HG03521 (cell line): ENCODE data around the gene SHROOM1.

ENCODE experiments used
- ATAC-seq: cut with Tn5 transposase; IDR thresholded peaks from one replicate; pipeline ENCODE4 v1.9.1; 2021; ENCODE audit warnings: mild to moderate bottlenecking, moderate library complexity; ENCODE audit not compliant: unreplicated experiment

Gene SHROOM1

DNA sequence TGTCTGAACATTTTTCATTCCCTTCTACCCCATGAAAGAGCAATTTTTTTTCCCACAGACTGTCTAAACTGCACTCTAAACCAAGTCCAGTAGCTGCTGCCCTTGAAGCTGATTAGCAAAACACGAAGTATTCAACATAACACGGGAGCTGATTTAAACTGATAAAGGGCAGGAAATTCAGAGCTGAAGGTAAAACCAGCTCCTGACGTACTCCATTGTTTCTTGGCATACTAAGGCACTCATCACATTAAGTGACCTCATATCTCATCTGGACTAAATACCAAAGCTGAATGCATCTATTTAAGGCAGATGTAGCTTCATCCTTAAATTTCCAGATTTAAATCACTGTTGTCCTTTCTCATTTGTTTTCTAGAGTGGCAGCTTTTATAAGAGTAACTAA lies 23.9 kb upstream of the SHROOM1 start:
- ATAC-seq = no peak

DNA sequence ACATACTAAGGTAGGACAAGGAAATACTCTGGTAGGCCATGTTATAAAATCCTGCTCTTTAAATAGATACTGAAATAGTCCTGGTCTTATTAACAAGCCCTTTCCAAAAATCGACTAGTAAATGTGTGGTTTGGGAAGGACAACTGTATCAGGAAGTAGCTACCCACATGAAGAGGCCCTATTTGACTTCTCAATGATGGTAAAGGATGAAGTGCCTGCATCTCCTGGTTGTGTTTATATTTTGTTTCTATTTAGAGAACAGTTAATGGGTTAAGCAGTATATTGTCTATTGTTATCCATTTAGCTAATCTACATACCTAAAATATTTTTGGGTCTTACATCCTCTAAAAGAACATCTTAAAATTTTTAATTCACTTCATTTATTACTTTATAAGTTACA lies 23.3 kb upstream of the SHROOM1 start:
- no peak for ATAC-seq

DNA sequence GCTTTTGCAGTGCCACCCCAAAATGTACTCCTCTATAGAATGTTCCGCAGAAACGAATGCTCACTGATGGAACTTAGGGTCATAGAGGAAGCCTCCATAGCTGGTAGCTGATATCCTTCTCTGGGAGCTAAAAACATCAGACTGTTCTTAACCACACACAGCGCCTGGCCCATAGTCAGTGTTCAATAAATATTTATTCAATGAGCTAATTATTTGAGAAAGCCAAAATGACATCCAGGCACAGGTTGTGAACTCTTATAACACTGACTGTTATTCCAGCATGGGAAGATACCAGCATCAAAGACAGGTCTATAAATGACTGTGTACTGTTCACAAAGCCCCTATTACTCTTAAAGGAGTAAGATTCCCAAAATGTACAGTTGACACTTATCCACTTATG lies 22.9 kb upstream of the SHROOM1 start:
- no peak for ATAC-seq

DNA sequence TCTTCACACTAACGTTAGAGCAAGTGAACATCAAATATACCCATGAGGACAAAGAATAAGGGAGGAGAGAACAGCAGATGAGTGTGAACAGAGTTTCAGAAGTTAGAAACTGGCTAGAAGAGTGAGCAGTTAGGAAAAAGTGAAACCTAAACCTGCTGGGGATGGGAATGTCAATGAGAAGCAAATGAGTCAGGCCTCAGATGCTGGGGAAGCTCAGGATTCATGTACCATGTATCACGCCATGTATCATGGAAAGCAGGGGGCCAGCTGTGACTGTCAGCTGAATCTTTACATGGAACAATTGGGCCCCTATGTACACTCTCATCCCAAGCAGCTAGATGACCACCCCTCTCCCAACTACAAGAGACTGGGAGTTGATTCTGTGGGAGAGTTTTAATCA lies 19.6 kb upstream of the SHROOM1 start:
- ATAC-seq = no peak

DNA sequence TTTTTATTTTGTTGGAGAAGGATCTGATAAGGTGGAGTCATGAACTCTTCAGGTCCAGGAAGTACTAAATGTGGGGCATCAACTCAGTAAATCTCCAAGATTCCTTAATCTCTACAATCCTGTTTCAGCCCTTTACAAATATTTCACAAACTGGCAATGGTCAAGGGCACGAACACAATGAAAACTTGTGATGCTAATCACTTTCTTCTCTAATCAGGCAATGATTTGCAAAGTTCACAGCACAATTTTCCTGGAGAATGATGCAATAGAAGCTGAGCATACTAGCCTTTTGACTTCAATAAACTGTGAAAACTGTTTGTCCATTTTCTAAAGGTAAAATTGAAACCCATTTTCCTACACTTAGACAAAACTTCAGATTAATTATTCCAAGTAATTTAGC lies 18.9 kb upstream of the SHROOM1 start:
- no peak for ATAC-seq

DNA sequence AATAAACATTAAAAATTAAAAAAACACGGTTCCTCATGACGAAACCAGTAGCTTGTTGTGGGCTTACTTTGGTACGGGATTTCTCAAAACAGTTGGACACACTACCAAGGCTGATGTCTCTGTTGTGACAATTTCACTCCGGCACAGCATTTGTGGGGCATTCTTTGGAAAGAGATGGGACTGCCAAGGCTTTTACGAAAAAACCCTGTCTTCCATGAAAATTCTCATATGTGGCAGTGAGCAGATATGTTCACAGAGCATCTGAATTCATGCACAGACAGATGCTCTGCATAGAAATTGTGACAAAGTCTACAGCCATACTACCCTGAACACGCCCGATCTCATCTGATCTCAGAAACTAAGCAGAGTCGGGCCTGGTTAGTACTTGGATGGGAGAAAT lies 17.8 kb upstream of the SHROOM1 start:
- no peak for ATAC-seq

DNA sequence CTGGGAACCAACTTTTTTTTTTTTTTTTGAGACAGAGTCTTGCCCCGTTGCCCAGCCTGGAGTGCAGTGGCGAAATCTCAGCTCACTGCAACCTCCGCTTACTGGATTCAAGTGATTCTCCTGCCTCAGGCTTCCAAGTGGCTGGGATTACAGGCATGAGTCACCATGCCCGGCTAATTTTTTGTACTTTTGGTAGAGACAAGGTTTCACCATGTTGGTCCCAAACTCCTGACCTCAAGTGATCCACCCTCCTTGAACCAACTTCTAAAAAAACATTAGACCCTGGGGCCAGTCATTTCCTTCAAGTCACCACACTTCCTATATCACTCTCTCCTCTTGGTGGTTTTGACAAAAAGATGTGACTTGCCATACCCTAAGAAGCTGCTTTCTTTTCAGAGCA lies 10.9 kb upstream of the SHROOM1 start:
- ATAC-seq = no peak

DNA sequence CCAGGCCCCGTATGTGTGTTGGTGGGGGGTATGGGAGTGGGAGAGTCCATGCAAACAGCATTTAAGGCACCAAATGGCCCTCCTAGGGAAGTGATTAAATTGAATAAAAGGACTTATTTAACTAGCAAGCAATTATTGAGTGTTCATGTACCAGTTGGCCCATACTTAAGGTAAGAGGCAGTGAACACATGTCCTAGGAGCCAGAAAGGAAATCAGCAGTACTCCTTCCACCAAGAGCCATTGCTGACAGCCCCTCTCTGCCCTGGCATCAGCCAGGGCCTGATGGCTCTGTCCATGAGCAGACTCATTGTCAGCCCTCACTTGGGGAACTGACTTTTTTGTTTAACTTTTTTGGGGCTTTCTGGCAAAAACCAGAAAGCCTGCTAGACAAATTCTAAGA lies 10.4 kb upstream of the SHROOM1 start:
- no peak for ATAC-seq

DNA sequence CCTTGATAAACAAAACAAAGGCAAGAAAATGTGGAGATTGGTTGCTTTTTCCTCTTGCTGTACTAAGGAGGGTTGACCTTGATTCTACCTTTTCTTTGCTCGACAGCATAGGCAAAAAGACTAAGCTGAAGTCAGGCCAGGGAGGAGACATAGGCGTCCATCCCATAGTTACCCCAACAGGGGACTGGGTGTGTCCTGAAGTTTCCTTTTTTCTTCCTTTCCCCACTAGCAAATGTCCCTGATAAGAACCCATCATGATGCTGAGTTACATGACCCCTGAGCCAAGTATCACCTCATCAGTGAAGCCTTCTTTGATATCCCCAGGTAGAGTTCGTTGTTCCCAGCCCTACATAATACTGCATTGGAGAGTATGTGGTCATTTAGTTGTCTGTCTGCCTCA lies 9.9 kb upstream of the SHROOM1 start:
- ATAC-seq = no peak

DNA sequence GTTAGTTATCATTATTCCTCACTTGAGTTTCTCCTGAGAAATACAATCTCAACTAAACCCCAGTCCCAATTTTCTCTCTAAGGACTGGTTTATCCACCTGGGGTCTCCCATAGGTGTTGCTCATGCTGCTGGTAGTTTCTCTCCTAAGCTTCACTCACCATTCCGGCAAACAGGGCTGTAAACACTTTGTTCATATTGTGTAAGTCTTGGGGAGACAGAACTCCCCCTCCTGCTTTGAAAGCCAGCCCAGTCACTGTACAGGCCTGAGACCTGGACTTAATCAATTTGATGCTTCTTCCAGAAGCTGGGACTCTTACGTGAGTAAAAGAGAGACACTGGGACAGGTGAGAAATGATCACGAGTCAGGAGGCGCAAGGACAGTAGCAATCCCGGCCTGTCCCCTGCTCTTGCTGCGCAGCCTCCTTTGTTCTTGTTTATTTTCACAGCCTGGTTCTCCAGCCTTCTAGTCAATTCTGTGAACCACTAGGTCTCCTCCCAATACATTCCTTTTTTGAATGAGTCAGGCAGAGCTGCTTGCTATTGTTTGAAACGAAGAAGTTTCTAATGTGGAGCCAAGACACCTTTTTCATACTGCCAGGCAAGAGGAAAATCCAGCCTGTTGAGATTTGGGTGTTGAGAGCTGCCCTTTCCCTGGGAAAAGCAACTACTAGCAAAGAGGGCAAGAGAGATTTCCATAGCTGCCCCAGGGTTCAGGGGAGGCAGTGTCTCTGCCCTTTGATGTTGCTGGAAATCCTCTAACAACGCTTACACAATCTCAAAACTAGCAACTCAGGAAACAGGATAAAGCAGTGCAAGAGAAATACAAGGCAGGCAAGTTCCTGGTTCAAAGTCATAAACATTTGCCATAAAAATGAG lies 9.2 kb upstream of the SHROOM1 start:
- no peak for ATAC-seq

DNA sequence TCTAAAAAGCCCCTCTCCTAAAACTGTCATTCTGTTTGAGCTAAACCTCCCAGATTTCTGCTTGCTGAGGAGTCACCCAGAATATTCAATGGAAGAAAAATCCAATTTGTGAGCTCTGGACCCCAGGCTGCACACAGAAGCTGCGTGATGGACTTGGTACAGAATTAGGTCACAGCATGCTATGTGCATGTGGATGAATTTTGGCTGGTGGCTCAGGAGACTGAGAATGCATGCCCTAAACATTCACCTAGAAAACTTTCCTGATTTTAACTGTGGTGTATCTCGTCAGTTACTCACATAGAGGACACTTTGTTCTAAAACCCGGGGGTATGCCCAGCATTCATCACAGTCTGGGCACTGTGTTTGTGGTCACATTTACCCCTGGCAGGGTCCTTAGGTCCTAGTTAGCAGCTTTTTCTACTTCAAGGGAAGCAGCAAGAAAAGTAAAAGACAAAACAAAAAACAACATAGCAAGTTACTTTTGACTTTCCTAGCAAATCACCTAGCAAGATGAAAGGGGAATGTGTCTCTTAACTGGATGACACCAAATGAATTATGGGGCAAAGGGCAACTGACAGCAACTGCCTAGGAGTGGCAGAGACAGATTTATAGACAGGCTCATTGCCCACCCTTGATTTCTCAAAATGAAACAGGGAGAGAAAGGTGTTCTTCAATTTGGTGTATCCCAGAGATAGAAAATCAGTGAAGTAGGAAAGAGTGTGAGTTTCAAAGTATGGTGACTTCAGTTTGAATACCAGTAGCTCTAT lies 8.3 kb upstream of the SHROOM1 start:
- no peak for ATAC-seq

DNA sequence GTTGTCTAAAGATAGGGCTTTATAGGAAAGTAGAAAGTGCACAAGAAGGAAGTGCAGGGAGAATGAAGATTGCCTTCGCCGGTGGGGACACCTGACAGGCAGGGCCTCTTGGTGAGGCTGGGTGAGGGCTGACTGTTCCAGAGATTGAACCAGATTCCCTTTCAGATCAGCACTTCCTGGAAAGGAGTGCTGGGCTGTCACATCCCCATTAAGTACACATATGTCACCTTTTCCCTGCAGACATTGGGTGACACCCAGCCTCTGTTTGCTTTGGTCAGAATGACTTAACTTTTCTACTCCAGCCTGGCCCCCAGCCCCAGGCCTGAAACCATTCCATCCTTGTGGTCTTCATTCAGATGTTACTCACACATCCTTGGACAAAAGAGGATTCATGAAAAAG lies 7.4 kb upstream of the SHROOM1 start:
- ATAC-seq = no peak

DNA sequence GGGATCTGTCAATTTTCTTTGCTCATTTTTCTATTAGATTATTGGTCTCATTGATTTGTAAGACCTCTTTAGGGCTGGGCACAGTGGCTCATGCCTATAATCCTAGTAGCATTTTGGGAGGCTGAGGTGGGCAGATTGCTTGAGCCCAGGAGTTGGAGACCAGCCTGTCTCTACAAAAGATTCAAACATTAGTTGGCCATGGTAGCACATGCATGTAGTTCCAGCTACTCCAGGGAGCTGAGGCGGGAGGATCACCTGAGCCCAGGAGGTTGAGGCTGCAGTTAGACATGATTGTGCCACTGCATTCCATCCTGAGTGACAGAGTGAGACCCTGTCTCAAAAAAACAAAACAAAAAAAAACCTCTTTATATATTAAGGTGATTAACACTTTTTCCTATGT lies 6.4 kb upstream of the SHROOM1 start:
- ATAC-seq = no peak

DNA sequence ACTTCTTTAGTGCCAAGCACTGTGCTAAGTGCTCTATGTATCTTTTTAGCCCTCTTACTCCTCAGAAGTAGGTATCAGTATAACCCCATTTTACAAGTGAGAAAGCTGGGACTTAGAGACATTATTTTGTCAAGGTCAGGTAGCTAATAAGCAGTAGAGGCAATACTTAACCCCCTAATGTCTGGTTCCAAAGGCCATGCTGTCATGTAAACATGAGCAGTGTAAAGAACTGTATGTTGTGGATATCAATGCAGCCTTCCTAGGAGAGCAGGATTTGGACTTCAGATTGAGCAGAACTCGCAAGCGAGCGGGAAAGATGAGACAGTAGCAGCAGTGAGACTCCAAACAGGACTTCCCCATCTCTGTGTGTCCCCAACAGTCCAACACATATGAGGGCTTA lies 3.6 kb upstream of the SHROOM1 start:
- no peak for ATAC-seq

DNA sequence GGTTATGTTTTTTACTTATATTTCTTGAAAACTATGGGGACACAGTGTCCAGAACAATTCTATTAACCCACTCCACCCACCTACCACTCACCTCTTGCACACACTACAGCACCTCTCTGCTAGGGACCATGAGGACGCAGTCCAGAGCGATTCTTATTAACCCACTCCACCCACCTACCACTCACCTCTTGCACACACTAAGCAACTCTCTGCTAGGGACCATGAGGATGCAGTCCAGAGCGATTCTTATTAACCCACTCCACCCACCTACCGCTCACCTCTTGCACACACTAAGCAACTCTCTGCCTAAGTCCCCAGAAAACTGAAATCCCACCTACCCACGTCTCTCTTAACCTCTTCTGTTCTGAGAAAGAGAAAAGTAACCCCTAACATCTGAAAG lies 2.2 kb upstream of the SHROOM1 start:
- ATAC-seq = no peak

DNA sequence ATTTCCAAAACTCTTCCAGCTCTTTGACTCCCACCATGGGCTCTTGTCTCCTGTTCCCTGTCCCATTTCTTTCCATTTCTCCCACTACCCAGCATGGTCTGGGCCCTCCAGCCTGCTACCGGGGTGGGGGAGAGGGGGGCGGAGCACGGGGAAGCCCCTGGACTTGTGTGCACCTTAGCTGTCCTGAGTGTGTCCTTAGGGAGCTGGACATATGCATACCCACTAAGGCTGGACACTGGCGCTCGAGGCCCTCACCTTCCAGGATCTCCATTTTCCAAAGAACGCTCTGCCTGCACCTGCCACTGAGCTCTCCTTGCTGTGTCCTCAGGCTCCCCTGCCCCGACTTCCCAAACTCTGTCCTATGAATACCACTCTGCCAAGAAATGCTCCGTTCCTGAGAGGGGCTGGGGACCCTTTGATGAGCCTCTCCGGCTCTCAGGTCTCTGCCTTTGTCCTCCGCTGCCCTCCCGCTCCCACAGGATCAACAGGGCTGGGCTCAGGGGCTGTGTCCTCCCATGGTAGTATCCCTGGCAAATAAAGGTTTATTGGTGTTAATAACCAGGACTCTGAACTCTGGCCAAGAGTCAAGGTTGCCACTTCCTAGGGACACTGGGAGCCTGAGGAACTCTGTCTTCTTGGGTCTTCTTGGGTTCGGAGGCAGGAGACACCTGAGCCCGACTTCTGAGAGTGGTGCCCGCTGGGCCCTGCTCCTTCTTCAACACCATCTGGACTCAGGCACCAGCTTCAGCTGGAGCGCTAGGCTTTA lies 831 bp upstream of the SHROOM1 start:
- ATAC-seq = no peak

DNA sequence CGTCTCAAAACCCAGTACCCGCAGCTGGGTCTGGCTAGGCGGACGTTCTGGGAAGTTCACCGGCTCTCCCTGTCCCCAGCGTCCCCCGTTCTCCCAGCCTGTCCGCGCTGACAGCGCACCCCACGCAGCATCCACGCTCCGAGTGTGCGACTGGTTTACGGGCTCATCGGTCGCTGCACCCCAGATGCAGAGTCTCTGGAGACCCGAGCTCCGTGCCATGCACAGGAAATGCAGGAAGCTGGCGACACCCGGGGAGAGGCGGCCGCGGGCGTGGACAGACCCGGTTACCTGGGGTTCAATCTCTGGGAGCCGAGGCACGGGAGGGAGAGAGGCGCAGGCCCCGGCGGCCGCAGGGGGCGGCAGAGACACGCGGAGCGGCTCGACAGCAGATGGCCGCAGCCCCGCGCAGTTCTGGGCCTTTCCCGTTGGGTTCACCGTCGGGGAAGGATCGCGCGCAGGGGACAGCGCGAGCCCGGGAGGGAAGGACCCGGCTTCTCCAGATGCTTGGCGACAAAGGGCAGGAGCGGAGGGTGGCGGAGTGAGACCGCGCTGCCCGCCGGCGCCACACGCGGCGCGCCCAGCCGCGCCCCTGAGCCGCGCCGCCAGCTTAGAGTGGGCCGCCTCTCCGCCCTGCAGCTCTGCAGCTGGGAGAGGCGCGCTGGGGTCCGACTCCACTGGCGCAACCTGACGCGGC lies 558 bp downstream of the SHROOM1 start:
- ATAC-seq = peak; percentile 63

DNA sequence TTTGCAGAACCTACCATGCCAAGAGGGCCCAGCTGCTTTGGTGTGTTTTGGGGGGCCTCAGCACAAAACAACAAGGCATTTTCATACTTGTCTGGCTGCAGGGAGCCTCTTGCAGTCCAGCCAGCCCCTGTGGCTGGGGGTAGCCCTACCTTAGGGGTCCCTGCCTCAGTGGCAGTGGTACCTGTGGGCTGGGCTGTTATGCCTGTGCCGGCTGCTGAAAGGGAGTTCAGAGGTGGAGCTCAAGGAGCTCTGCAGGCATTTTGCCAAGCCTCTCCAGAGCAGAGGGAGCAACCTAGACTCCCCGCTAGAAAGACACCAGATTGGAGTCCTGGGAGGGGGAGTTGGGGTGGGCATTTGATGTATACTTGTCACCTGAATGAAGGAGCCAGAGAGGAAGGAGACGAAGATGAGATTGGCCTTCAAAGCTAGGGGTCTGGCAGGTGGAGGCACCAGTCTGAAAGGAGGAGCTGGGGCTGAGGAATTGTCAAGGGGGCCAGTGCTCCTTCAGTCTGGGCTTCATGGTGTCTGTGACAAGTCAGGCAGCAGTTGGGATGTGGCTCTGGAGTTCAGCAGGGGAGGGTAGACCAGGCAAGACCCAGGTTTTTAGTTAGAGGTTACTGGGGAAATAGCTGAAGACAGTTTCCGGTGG lies 1.5 kb downstream of the SHROOM1 start:
- no peak for ATAC-seq

DNA sequence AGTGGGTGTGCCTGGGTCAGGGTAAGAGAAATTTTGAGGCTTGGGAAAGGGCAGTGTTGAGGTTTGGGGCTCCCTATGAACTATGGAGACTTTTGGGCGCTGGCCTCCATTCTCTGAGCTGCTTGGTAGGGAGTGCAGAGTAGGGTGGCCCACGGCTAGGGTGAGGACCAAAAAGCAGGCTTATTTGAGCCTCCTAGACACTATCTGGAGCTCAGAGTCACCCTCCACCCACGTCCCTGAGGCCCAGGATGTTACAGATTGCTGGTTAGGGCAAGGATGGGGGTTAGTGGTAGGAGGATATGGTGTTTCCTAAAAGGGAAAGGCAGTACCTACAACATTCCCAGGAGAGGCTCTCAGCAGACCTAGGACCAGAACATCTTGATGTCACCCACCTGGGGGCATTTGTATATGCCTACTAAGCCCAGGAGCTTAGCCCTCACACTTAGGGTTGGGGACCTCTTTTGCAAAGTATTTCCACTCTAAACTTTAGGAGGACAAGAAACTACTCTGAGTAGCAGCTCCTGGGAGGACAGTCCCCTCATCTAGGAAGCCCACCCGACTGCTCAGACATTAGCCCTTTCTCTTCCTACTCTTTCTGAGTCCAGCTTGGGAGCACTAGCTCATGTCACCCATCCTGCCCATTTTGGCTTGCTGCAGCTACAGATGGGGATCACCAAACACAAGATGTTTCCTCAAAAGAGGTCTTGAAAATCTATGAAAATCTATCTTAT lies 2.3 kb downstream of the SHROOM1 start:
- no peak for ATAC-seq
